Measurements from ENCODE around the gene ATP2C2.
A peak's percentile ranks its signal among the peaks of the same experiment; 100 is the strongest.

Gene ATP2C2

DNA sequence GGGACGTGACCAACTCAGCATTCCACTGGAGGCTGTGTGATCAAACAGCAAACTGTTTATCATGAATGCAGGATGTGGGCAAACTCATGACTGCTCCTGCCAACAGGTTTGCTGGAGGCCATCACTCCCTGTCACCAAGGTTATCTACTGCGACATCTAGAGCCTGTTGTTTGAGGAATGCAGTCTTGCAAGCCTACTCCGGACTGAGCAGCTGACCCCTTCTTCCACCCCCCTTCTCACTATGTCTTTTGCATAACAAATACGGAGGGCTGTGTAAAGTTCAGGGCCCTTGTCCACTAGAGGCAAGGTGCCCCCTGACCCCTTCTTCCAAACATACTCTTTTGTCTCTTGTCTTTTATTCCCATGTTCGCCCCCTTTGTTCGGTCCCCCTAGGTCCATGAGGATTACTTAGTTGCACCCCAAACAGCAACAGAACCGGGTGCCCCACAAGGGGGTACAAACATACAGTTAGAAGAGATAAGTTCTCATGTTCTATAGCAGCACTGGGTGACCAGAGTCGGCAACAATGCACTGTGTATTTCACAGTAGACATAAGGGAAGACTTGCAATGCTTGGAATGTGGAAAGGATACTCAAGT is 107.4 kb downstream of the ATP2C2 start:
- DNase-seq (ENCODE audit: low read depth): no peak

DNA sequence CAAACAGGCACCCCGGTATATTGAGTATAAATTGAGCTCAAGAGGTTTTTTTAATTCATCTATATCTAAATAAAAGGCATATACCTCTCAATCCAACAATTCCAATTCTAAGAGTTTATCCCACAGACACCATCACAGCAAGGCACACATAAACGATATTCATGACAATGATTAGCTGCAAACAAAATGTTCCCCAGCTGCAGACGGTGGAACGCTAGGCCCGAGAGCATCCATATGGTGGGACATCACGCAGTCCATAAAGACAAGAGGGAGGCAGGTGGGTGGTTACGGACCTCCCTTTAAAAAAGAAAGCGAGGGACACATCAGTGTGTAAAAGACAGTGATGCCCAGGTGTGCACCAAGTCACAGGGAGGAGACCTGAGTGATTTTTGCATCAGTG is 108.1 kb downstream of the ATP2C2 start:
- DNase-seq (ENCODE audit: low read depth): no peak

DNA sequence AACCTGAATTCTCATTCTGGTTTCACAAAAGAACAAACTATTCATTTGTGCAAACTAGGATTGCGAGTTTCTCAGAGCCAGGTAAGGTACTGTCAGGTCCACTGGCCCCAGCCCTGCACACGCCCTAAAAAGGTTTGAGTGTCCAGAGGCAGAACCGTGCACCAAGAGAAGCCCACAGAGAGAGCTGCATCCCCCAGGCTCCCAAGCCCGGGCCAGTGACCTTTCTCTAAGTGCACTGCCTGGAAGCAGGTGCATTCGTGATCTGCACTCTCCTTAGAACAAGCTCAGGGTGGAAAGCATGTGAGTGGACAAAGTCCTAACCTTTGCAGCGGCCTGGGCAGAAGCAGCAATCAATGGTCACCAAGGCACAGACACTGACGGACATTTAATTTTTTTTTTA is 109.3 kb downstream of the ATP2C2 start:
- DNase-seq (ENCODE audit: low read depth): no peak

DNA sequence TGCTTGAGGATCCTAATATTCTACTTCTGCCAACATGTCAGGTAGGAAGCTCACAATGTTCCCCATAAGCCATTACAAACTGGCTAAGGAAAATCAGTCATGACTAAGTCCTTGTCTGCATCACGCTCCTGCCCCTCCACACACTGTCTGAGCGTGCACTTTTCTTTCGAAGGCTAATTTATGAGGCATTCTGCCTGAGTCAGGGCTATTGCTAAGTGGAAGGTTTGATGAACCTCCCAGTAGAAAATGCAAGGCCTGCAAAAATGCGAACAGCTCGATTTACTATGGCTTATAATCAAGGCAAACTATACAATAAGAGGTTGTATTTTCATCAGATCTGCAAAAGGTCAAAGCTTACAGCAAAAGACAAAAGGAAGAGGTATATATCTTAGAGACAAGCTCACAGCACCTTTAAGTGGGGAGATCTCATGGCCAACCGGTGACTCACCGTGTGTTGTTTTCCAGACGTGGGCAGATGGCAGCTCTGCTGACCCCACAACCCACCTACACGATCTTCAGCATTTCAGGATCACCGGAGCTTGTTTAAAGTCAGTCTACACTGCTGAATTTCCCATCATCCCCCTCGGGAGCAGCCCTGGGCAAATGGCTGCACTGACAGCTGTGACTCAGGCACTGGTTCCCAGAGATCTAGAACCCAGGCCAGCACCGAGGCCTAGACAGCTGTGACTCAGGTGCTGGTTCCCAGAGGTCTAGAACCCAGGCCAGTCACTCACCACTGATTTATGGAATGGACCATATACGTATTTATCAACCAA is 110.0 kb downstream of the ATP2C2 start:
- peak; percentile 37 for DNase-seq (ENCODE audit: low read depth)

DNA sequence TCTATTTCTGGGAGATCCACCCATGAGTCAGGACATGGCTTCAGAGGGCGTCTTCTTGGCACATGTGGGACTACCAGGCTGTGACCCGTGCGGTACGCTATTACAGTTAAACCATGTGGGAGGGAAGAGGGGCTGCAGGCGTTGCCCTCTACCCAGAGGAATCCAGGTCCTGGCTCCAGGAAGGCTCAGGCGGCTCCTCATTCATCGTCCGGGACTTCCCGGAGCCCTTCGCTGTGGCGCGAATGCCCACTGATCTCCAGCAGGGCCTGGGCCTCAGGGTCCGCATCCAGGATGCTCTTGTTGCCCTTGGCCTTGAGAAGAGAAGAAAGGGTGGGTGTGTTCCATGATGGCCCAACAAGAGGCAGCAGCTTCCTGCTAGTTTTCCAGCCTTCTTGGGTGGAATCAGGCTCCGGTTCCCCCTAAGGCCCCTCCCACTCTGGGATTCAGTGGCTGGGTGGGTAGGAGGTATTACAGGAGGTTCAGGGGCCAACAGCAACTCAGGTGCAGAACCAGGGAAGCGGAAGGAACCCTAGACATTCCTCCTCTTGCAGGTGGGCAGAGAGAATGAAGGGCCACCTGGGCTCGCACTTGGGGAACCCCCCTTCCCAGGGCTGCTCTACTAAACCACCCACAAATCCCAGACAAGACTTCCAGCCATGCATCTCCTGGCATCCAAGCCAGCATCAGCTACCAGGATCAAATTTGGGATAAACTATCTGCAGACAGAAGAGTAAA is 111.5 kb downstream of the ATP2C2 start:
- no peak for DNase-seq (ENCODE audit: low read depth)

DNA sequence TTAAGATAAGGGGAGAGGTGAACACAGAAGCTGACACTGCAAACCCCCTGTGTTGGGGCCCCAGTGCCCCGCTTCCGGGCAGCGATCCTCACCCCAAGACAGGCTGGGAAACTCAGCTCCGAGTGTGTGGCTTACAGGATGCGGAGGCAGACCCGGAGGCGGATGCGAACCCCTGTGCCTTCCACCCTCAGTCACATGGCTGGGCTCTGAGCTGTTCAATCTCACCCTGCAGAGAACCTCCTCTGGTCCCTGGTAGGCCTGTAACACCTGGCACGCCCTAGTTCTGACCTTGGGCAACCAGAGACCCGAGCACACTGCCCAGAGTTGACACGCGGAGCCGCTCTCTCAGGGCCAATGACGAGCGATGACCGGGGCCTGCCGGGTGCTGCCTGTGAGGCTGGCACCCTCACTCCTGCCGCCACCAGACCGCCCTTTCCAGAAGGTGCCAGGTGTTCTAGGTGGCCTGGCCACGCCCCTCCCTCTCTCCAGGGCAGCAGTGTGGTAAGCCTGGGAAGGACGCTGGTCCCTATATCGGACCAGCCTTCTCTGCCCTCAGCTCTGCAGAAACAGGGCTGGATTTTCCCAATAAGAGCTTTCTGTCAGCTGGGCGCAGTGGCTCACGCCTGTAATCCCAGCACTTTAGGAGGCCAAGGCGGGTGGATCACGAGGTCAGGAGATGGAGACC is 112.9 kb downstream of the ATP2C2 start:
- no peak for DNase-seq (ENCODE audit: low read depth)

DNA sequence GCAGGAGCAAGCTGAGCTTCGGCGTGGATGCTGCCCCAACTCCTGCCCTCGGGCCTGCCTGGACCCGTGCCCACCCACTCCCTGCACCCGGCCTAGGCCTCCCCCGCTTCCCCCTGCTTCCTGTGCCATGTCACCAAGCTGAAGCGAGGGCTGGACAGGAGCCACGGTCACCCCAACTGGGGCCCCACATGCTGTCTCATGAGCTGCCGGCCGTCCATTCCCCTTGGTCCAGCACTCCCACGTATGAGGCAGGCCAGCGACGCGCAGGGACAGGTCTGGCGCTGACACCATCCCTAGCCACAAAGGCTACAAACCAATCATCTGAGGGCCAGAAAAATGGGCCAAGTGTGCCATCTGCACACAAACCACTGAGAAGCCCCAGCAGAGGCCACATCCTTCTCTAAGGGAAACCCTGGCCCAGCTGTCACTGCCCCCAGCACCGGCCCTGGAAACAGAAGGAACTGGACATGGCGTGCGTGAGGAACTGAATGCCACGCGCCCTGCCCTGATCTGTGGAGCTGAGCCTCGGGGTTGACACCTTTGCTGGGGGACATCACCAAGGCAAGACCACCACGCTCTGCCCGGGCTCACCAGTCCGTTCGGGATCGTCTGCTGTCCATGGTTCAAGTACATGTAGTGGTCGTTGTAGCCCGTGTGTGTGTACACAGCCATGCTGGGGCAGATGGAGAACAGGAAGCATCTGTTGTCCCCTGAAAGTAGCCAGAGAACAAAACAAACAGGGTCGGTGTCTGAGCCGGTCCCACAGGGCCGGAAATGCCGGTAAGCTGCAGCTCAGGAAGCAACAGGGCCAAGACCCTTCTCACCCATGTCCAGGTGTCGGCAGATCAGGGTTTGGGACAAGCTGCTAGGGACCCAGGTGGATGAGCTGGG is 113.9 kb downstream of the ATP2C2 start:
- DNase-seq (ENCODE audit: low read depth): no peak

DNA sequence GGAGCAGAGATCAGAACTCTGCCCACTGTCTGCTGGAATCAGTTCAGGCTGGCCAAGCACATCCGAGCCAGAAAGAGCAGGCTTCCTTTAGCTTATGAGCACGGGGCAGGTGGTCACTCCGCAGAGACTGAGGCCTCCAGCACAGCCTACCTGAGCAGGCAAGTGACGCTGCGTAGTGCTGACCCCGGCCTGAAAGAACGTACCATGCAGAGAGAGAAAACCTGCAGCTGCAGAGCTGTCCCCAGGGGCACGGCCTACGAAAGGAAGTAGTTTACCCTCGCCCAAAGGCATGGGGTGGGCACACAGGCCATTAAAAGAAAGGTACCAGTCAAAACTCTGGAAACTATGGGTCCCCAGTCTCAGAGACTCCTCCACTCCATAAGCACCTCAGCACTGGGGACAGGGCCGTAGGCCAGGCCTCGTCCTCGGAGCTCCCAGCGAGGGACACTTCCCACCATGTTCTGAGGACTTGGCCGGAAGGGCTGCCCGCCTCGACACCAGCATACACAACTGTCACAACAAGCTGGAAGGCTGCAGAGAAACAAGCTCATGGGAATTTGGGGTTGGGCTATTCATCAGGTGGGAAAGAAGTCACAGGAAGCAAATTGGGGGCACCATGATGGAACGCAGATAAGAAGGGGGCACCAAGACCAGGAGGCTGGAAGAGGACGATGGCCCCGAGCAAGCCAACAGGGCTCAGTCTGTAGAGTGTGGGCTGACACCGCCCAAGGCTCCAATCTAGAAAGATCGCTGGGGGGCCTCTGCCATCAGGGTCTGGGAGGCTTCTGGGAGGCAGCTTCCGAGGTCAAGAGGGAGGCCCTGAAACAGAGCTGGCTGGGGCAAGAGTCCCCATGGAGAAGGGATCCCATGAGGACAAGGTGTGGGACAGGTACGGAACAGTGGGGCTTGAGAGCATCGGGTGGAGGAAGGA is 114.9 kb downstream of the ATP2C2 start:
- no peak for DNase-seq (ENCODE audit: low read depth)

DNA sequence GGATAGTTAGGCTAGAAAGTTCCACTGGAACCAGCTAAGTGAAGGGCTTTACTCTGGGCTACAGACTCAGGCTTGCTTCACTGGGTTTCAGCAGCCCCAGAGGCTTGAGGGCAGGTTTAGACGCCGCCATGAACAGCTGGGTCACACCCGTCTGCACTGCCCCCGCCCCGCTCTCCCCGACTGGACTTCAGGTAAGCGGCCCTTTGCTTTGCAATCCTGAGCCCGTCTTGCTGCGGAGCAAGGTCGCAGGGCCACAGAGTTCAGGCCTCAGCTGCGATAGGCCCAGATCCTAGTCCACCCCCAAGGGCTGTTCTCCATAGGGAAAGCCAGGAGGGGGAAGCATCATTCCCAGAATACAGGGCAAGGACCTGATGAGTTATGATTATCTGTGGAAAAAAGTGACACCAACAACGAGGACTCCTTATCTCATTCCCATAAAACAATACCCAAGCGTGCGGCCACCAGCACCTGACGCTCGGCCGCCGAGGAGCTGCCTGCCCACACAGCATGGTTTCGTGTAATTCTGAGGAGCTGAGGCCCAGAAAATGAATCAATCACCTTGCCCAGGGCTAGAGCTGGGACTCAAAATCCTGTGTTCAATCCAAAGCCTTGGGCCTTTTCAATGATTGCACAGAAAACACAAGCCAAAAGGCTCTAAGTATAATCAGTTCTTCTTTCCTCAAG is 115.7 kb downstream of the ATP2C2 start:
- DNase-seq (ENCODE audit: low read depth): no peak

DNA sequence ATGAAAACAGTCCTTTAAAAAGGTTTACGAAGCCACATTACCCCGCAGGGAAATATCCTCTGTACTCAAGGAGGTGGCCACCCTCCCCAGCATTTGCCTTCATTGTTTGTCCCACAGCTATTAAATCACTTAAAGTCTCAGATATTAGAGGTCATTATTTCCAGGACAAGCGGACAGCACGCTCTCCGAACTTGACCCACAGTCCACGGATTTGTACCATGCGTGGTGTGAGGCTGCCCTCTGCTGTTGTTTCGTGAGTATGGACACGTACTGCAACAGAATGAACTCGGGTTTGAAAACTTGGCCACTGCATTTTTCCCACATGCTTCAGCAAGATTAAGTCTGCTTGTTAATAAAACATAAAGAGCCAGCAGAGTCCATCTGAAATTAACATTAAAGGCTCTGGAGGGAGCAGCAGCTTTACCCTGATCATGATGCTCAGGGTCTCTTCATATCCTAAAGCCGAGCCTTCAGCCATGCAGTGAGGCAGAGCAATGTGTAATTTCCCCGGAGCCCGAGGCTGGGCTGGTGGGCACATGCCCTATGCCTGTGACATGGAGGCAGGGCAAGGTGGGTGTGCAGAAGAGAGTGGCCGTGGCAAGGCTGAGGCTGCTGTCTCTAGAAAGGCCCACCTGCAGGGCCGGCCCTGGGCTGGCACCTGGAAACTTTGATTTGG is 116.4 kb downstream of the ATP2C2 start:
- no peak for DNase-seq (ENCODE audit: low read depth)

DNA sequence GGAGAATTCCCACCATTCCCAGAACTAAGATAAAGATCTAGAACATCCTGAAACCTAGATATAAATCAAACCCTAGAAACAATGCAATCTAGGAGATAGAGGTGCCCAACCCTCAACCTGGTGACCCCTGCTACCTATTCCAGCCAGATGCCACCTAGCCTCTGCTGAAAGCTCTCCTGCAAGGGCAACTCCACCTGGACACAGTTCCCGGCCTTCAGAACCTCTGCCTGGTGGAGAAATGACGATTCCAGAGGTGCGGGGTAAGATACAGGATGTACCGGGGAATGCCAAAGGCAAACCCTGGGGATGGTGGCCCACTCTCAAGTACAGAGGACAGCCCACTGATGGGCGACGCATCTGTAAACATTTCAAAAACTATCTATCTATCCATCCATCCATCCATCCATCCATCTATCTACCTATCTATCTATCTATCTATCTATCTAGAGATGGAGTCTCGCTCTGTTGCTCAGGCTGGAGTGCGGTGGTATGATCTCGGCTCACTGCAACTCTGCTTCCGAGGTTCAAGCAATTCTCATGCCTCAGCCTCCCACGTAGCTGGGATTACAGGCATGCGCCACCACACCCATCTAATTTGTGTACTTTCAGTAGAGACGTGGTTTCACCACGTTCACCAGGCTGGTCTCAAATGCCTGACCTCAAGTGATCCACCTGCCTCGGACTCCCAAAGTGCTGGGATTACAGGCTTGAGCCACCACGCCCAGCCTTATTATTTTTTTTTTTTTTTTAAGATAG is 117.1 kb downstream of the ATP2C2 start:
- no peak for DNase-seq (ENCODE audit: low read depth)

DNA sequence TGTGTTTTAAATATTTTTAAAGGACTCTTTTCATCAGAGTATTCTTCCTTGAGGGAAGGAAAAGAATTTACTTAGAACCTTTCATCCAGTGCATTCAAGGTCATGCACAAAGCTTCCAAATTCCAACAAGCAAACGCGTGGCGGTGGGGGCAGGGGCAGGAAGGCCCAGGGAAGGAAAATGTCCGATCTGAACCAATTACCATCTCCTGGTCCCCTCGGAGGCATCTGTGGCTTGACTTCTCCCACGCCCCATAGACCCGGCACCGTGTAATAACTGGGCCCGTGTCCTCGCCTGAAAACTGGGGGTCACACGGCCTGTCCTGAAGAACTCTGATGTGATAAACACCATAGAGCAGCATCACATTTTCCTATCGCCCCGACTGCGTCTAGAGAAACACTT is 117.8 kb downstream of the ATP2C2 start:
- no peak for DNase-seq (ENCODE audit: low read depth)

DNA sequence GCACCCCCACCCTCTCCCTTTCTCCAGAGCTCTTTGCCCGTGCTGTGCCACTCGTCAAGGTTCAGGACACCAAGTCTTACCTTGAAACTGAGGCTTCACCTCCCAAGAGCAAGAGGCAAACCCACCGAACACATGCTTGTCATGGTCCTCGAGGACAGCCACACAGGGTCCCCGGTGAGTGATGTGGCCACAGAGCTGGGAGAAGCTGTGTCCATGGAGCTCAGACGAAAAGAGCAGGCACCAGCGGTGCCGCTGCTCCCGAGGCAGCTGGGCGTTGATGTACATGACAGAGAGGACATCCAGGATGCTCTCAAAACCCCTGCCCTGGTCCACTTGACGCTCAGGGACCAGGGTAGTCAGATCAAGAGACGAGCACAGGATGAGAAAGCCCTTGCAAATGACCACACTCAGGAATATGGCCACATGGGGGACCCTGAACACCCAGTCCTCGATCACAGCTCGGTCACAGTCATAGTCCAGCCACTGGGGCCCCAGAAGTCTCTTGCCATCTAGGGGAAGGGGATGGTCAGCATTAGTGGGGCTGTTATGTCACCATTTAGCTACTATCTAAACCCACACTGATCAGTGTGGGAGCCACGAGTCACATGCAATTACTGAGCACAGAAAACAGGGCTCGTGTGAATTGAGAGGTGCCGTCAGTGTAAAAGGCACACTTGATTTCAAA is 118.4 kb downstream of the ATP2C2 start:
- DNase-seq (ENCODE audit: low read depth): no peak

DNA sequence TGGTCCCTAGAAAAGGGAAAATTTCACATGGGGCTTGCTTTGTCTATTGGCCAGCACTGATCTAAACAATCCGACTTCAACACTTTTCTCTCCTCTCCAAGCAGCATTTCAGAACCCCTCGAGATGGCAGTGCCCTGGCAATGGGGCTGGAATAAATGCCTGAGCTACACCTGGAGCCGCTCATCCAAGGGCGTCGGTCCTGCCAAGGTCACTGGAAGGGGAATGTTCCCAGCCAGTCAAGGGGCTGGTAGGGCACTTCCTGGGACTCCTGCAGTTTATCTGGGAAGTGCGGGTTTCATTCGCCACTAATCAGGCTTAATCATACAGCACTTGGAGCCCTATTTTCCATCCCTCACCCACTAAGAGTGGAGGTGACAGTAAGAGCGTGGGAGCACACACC is 119.0 kb downstream of the ATP2C2 start:
- no peak for DNase-seq (ENCODE audit: low read depth)

DNA sequence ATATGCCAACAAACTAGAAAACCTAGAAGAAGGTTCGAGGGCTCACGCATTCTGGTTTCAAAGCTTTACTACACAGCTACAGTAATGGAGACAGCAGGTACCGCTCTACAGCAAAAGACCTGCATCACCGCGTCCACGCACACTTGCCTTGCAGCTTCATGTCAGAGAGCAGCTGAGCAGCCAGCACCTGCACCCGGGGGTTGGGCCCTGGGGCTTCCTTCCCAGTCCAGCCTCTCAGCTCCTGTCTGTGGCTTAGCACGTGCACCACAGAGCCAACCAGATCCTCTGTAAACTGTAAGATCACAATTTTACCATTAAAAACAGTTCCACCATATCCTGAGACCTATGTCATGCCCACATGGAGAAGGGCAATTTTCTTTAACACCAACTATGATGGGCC is 120.8 kb downstream of the ATP2C2 start:
- DNase-seq (ENCODE audit: low read depth): no peak

DNA sequence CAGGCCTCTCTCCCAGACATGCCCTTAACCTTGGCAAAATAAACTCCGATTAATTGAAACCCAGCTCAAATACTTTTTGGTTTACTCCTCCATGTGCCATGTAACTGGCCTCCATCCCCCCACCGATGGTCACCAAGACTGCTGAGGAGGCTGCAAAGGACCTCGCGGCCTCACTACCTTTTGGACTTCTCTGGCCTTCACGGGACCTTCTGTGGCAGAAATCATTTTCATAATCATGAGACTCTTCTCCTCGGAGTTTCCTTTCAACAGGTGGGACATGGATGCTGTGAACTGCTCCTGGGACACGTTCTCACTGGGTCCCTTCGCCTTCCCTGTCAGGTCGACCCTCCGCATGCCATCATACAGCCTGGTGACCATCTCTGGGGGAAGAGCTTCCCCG is 127.2 kb downstream of the ATP2C2 start:
- DNase-seq (ENCODE audit: low read depth): no peak

DNA sequence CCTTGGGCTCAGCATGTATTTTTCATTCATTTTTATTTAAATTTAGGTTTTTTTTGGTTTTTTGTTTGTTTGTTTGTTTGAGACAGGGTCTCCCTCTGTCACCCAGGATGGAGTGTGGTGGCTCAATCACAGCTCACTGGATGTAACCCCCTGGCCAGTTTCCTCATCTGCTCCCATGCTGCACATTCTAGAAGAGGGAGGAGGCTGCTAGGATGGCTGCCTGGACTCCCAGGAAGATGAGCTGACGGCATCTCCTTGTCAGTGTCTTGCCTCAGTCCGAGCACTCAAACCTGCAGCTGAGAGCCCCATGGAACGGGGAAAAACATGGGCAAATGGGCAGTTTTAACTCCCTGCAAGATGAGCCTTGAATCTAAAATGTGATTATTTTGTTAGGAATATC is 128.7 kb downstream of the ATP2C2 start:
- DNase-seq (ENCODE audit: low read depth): no peak

Data from GM04503 (cell line).